Measurements from ENCODE around the gene UTP4.

UTP4 gene

DNA sequence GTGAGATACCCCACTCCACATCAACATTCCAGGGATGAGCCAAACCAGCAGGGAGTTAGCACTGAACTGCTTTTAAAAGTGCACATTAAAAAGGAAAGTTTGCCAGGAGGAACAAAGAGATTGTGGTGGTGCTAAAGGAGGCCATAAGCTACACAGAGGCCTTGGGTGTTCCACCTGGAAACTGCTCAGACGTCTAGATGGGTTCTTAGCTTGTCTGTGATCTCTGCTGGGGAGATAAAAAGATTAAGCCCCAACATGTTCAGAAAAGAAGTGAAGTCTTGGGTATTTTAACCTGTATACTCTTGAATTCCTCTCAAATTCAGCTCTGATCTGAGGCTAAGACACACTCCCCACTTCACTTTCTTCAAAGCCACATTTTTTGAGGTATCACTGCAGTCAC, 16.6 kb upstream of the UTP4 start:
- Histone ChIP-seq H3K27me3 (ENCODE audit: insufficient read depth, low read depth, severe bottlenecking) (no peaks in the 10 kb centered on the region), H3K9me3 (ENCODE audit: severe bottlenecking) (no peaks in the 10 kb centered on the region), H3K4me3 (ENCODE audit: low read depth, low read length) (no peak overlapping the region), H3K27ac (no peak overlapping the region), H3K36me3 (peaks cover 62% of the 10 kb centered on the region)
- TF ChIP-seq, protein P1, sequence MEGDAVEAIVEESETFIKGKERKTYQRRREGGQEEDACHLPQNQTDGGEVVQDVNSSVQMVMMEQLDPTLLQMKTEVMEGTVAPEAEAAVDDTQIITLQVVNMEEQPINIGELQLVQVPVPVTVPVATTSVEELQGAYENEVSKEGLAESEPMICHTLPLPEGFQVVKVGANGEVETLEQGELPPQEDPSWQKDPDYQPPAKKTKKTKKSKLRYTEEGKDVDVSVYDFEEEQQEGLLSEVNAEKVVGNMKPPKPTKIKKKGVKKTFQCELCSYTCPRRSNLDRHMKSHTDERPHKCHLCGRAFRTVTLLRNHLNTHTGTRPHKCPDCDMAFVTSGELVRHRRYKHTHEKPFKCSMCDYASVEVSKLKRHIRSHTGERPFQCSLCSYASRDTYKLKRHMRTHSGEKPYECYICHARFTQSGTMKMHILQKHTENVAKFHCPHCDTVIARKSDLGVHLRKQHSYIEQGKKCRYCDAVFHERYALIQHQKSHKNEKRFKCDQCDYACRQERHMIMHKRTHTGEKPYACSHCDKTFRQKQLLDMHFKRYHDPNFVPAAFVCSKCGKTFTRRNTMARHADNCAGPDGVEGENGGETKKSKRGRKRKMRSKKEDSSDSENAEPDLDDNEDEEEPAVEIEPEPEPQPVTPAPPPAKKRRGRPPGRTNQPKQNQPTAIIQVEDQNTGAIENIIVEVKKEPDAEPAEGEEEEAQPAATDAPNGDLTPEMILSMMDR (IDR thresholded peaks at IDR 0.05; ENCODE audit: low read depth, low read length) = no peak
- no peak for DNase-seq

DNA sequence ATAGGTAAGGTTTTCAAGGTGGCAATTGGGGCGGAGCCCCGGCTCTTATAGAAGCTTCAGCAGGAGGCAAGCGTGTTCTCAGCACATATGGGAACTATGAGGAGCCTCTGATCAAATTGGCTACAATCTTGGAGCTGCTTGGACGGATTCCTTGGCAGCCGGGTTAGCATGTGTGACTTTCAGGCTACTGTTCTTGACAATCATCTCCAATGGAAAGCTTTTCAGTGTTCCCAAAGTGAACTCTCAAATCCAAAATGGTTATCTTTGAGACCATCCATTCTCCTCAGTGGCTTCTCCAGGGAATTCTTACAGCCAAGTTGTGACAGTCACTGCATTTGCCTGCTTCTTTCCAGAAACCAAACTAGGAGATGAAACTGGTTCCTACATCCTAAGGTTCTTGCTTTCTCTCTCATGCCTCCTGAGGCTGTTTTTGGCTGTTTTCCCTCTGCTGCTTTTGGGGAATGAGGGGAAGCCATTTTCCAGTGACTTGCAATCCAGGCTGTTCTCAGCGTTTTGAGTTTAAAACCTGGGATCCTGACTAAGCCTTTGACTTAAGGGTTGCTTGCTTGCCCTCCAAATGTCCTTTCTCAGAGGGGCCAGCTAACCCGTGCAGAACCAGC, 16.1 kb upstream of the UTP4 start:
- TF ChIP-seq, protein P1 (IDR thresholded peaks at IDR 0.05; ENCODE audit: low read depth, low read length) = no peak
- no peak for DNase-seq
- Histone ChIP-seq H3K27ac (no peak overlapping the region), H3K27me3 (ENCODE audit: insufficient read depth, low read depth, severe bottlenecking) (no peaks in the 10 kb centered on the region), H3K4me3 (ENCODE audit: low read depth, low read length) (no peak overlapping the region), H3K36me3 (peaks cover 67% of the 10 kb centered on the region), H3K9me3 (ENCODE audit: severe bottlenecking) (no peaks in the 10 kb centered on the region)

DNA sequence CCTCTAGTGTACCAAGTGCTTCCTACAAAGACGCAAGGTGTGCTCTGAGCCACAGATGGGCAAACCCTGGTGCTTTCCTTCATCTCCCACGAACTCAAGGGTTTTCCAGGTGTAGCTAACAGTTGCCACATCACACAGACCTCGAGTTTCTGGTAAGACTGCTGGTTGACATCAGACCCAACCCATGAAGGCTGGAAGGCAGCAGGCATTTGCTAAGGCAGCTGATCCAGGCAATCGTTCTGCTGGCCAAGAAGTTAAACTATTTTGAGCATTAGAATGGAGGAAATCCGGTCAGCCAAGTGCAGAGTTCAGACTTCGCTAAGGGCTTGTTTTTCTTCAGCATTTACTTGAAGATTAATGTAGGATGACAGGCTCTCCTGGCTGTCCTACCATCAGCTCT, 15.5 kb upstream of the UTP4 start:
- Histone ChIP-seq H3K9me3 (ENCODE audit: severe bottlenecking) (no peaks in the 10 kb centered on the region), H3K27me3 (ENCODE audit: insufficient read depth, low read depth, severe bottlenecking) (no peaks in the 10 kb centered on the region), H3K4me3 (ENCODE audit: low read depth, low read length) (no peak overlapping the region), H3K36me3 (peaks cover 68% of the 10 kb centered on the region), H3K27ac (no peak overlapping the region)
- no peak for DNase-seq
- TF ChIP-seq, protein P1 (IDR thresholded peaks at IDR 0.05; ENCODE audit: low read depth, low read length) = no peak

DNA sequence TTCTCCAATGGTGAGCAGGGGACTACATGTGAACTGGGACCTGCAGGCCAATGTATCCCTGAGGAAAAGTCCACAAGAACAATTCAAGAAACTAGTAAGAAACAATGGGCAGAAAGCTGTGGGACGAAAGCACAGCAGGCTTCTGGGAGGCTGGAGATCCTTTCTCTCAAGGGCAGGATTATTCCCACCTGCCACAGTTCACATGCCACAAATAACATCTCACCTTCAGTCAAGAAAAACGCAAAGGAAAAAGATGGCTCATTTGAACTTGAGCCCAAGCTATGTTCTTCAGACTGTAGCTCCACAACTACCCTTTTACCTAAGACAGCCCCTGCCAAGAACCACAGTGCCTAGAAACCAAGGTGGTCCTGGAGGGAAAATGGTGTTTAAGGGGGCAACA, 14.0 kb upstream of the UTP4 start:
- Histone ChIP-seq H3K36me3 (peaks cover 60% of the 10 kb centered on the region), H3K27me3 (ENCODE audit: insufficient read depth, low read depth, severe bottlenecking) (no peaks in the 10 kb centered on the region), H3K27ac (no peak overlapping the region), H3K9me3 (ENCODE audit: severe bottlenecking) (no peaks in the 10 kb centered on the region), H3K4me3 (ENCODE audit: low read depth, low read length) (no peak overlapping the region)
- no peak for DNase-seq
- TF ChIP-seq, protein P1 (IDR thresholded peaks at IDR 0.05; ENCODE audit: low read depth, low read length) = no peak

DNA sequence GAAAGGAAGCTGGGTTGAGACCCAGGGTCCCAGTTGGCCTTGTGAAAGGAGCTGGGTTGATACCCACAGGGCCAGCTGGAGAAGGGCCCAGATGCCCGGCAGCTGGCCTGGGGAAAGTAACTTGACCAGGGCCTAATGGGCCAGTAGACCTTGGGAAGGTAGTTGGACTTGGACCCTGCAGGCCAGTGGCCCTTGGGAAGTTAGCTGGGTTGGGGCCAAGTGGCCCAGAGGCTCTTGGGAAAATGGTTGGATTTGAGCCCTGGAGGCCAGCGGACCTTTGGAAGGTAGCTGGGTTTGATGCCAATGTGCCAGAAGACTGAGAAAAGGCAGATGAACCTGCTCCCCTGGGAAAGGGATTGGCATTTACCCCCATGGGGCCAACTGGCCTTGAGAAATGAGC, 13.5 kb upstream of the UTP4 start:
- peaks cover 59% of the 10 kb centered on the region for H3K36me3 ChIP-seq

More for the DNA sequence above, 13.5 kb upstream of the UTP4 start:
- Histone ChIP-seq H3K4me3 (ENCODE audit: low read depth, low read length) (no peak overlapping the region), H3K27ac (no peak overlapping the region), H3K27me3 (ENCODE audit: insufficient read depth, low read depth, severe bottlenecking) (no peaks in the 10 kb centered on the region), H3K9me3 (ENCODE audit: severe bottlenecking) (no peaks in the 10 kb centered on the region)
- no peak for DNase-seq
- TF ChIP-seq, protein P1 (IDR thresholded peaks at IDR 0.05; ENCODE audit: low read depth, low read length) = no peak
